Right ventricle myocardium superior (tissue), 1 donor: ENCODE data around the gene OSBPL8. TPM values are rescaled to one million over a fixed set of nuclear protein-coding genes. Genes with fewer than 3 reads are reported as not detected.

ENCODE experiments used
- ATAC-seq: fragments of 200-7000 bp; cut with Tn5 transposase; one replicate; pipeline ENCODE4 v1.9.1; 2020; ENCODE audit warnings: mild to moderate bottlenecking; ENCODE audit not compliant: poor library complexity
- DNase-seq: peaks from one replicate; pipeline ENCODE4 v3.0.0-alpha.2; 2020
- intact Hi-C: fragments of 100-400 bp; cut with DNase I; formaldehyde crosslinking; loops from one replicate; pipeline ENCODE4 v1.11.2; 2022
- total RNA-seq: library from RNA; stranded (reverse); fragmentation: NEBNext Ultra II Directional; extraction: Animal tissue kit (Norgen Biotek cat#: 25700); gene quantifications from one replicate; pipeline ENCODE4 v1.2.1, GENCODE V29; 2021
- donor health status: DM: no; HTN: yes; CAD: no; lungs with severe emphysema.

OSBPL8 gene
- total RNA-seq, 1 donor from 2014 or later: 24.9 TPM

DNA sequence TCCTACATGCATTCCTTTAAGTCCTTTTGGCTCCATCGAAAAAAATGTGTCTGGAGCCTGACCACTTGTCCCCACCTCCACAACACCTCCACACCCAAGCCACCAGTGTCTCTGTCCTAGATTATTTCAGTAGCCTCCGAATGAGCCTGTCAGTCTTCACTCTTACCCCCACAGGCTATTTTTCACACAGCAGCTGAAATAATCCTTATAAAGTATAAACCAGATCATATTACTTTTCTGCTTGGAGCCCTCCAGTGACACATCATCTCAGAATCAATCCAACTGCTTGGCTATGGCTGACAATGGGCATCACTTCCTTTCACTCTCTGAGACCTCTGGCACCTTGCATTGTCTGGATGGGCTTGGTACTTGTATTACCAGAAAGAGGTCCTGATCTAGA is 256.2 kb downstream of the OSBPL8 start:
- ATAC-seq (no peak), DNase-seq (no peak)
- intact Hi-C loops: no loop called here

Other genes starting within 250 kb of the OSBPL8 start
- 8.0 TPM for gene BBS10, start 211.4 kb downstream of the OSBPL8 start, total RNA-seq
- 17.5 TPM for gene ZDHHC17, start 204.3 kb upstream of the OSBPL8 start, total RNA-seq